ENCODE data around the gene NCAM1.

Gene NCAM1

GRCh38 chr11:113269096-113269495 is 307.9 kb downstream of the NCAM1 start:
- DNase-seq (ENCODE audit: low read depth), result no peak
- no peak for TF ChIP-seq CTCF (conservative IDR thresholded peaks at IDR 0.05; ENCODE audit: low read depth, low read length)
- H3K4me3 ChIP-seq (ENCODE audit: low read depth, low read length), result no peak overlapping the region

GRCh38 chr11:113269636-113270035 is 308.4 kb downstream of the NCAM1 start:
- H3K4me3 ChIP-seq (ENCODE audit: low read depth, low read length), result no peak overlapping the region
- TF ChIP-seq CTCF (conservative IDR thresholded peaks at IDR 0.05; ENCODE audit: low read depth, low read length), result no peak
- DNase-seq (ENCODE audit: low read depth), result no peak

- no peak for TF ChIP-seq CTCF (conservative IDR thresholded peaks at IDR 0.05; ENCODE audit: low read depth, low read length)
- no peak overlapping the region for H3K4me3 ChIP-seq (ENCODE audit: low read depth, low read length)
- no peak for DNase-seq (ENCODE audit: low read depth)
These were observed 308.9 kb downstream of the NCAM1 start for GRCh38 chr11:113270080-113270479.

- H3K4me3 ChIP-seq (ENCODE audit: low read depth, low read length), result no peak overlapping the region
- TF ChIP-seq CTCF (conservative IDR thresholded peaks at IDR 0.05; ENCODE audit: low read depth, low read length), result no peak
- DNase-seq (ENCODE audit: low read depth), result no peak
These were observed 310.5 kb downstream of the NCAM1 start for GRCh38 chr11:113271551-113272245.

GRCh38 chr11:113272281-113272680 is 311.1 kb downstream of the NCAM1 start:
- TF ChIP-seq CTCF (conservative IDR thresholded peaks at IDR 0.05; ENCODE audit: low read depth, low read length), result no peak
- no peak overlapping the region for H3K4me3 ChIP-seq (ENCODE audit: low read depth, low read length)
- DNase-seq (ENCODE audit: low read depth), result no peak

GRCh38 chr11:113272927-113273615 is 311.9 kb downstream of the NCAM1 start:
- DNase-seq (ENCODE audit: low read depth), result no peak
- H3K4me3 ChIP-seq (ENCODE audit: low read depth, low read length), result no peak overlapping the region
- no peak for TF ChIP-seq CTCF (conservative IDR thresholded peaks at IDR 0.05; ENCODE audit: low read depth, low read length)

- no peak for DNase-seq (ENCODE audit: low read depth)
- no peak for TF ChIP-seq CTCF (conservative IDR thresholded peaks at IDR 0.05; ENCODE audit: low read depth, low read length)
- no peak overlapping the region for H3K4me3 ChIP-seq (ENCODE audit: low read depth, low read length)
These were observed 312.5 kb downstream of the NCAM1 start for GRCh38 chr11:113273720-113274119.

All from choroid plexus epithelial cell (primary cell).